ENCODE measurements around the gene EXOC2. TPM values are rescaled to one million over a fixed set of nuclear protein-coding genes. Genes with fewer than 3 reads are reported as not detected.

The EXOC2 gene
- polyA plus RNA-seq, 1 donor, result 27.0 TPM

DNA sequence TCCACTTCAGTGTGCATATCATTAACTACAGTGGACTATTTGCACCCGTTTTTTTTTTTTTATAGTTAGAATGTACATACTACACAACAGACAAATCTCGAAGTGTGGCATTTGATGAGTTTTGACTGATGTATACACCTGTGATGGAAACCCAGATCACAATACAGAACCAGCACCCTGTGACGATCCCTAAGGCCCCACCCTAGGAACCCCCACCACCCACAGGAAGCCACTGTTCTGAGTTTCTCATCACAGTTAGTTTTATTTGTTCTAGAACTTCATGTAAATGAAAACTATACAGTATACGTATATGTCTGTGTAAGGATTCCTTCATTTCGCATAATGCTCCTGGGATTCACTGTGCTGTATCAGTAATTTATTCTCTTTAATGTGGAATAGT, 198.5 kb downstream of the EXOC2 start:
- DNase-seq (ENCODE audit: low read depth), result no peak

GRCh38 chr6:493840-494239, 199.1 kb downstream of the EXOC2 start:
- no peak for DNase-seq (ENCODE audit: low read depth)

- DNase-seq (ENCODE audit: low read depth), result no peak
Observed at GRCh38 chr6:492816-493414, 200.0 kb downstream of the EXOC2 start.

DNA sequence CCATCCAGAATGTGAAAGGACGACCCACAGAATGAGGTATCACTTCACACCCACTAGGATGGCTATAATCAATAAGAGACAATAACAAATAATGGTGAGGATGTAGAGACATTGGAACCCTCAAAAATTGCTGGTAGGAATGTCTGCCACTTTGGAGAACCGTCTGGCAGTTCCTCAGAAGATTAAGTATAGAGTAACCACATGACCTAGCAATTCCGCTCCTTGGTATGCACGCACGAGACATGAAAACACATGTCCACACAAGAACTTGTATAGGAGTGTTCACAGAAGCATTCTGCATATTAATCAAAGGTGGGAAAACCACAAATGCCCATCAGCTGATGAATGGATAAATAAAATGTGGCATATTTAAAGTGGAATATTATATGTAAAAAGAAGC, 200.8 kb downstream of the EXOC2 start:
- no peak for DNase-seq (ENCODE audit: low read depth)

DNA sequence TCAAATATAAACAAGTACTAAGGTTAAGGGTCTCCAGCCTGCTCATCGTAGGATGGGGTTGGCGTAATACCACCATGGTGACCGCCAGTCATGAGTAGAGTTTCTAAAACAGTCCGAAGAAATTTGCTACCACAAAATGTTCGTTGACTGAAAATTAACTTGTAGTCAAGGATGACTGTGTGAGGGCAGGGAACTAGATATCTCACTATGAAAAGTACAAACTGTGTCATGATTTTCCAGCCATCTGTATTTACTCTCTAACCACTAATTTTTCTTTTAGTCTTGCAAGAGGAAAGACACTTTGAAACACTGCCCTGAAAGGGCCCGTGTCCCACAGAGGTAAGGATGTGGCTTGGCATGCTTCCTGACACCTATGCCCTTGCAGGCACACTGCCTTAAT, 201.7 kb downstream of the EXOC2 start:
- no peak for DNase-seq (ENCODE audit: low read depth)

GRCh38 chr6:490251-491037, 202.5 kb downstream of the EXOC2 start:
- no peak for DNase-seq (ENCODE audit: low read depth)

DNA sequence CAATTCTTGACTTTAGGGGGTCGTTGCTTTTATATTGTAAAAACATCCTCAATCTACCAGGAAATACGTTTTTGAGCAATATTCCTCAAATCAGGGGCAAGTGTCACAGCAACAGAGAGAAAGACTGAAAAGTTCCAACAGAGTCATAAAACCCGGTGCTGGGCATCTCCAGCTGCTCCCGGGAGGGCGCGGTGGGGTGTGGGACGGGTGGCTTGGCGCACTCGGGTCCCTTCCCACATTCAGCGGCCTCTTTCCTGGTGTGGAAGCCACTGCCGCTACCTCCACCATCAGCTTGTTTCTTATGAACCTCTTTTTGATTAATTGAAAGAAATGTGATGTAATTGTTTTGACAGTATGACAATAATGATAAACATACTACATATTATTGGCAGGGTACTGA, 203.2 kb downstream of the EXOC2 start:
- no peak for DNase-seq (ENCODE audit: low read depth)

GRCh38 chr6:489001-489400, 203.9 kb downstream of the EXOC2 start:
- no peak for DNase-seq (ENCODE audit: low read depth)

- DNase-seq (ENCODE audit: low read depth), result no peak
Observed at GRCh38 chr6:487956-488355, 205.0 kb downstream of the EXOC2 start.

DNA sequence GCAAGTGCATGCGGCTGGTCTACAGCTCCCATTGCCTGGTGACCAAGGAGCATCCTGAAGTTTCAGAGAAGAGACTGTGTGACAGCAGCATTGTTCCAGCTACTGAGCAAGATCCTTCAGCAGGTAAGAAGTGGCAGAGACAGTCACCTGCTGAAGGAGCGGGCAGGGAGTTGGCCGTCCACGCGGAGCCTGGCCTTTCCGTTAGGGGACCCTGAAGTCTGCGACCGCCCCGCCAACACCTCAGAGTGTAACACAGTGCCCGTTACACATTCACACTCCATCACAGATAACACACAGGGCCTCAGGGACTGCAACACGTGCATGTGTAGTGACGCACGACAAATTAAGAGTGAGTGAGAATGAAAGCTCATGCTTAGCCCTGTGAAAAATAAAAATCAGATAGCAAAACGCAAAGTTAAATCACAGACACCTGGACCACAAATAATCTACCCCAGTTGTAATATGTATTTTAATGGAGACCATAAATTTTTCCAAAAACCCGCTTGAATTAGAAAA, 207.2 kb downstream of the EXOC2 start:
- DNase-seq (ENCODE audit: low read depth), result no peak

DNA sequence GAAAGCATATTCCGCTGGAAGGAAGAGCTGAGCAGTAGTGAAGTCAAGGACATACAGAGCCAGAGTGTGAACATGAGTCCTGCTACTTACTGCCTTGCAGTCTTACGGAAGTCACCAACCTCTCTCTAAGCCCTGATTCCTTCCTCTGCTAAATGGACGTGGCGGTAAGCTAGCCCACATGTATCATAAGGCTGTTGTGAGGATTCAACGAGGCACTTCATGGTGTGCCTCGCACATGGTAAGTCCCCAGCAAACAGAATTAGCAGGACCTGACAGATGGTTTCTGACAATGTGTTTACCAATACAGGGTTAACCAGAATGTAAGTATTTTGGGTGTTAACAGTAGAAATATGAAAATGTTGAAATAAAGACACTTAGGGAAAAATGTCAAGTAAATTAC, 208.2 kb downstream of the EXOC2 start:
- no peak for DNase-seq (ENCODE audit: low read depth)

- DNase-seq (ENCODE audit: low read depth), result no peak
Observed at GRCh38 chr6:484086-484745, 208.7 kb downstream of the EXOC2 start.

DNA sequence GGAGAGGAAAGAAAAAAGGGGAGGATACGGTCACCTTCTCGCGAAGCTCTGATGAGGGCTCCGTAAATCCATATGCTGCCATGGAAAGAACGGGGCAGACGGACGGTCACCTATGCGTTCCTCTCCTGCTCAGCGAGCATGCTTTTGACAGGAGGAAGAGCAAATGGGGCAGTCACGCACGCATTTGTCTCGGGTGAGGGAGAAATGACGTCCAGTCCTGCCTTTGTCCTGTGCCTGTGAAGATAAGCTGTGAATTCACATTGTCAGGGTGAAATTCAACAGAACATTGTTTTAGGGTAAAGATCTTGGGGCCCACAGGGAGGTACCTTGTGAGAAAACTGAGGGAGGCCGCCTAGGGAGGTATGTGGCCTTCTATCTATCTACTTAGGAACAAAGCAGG, 217.6 kb downstream of the EXOC2 start:
- no peak for DNase-seq (ENCODE audit: low read depth)

- DNase-seq (ENCODE audit: low read depth), result no peak
Observed at GRCh38 chr6:474453-475185, 218.3 kb downstream of the EXOC2 start.

- no peak for DNase-seq (ENCODE audit: low read depth)
Observed at GRCh38 chr6:473768-474452, 219.0 kb downstream of the EXOC2 start.

DNA sequence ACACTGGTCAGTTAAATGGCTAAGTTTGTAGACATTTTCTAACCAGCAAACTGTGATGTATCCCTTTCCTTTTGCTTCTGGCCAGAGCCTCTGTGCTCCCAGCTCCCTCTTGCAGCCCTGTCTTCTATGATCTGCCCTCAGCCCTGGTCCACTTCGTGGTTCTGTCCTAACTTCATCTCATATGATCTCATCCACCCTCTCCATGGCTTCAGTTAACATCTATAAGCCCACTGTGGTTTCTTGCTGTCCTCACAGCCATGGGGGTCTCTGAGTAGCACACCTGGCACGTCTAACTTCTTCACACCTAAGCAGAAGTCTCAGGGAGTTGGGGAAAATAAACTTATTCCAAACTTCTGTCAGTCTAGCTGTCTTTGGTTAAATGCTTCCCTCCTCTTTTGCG, 219.6 kb downstream of the EXOC2 start:
- no peak for DNase-seq (ENCODE audit: low read depth)

- no peak for DNase-seq (ENCODE audit: low read depth)
Observed at GRCh38 chr6:470901-471448, 222.0 kb downstream of the EXOC2 start.

DNA sequence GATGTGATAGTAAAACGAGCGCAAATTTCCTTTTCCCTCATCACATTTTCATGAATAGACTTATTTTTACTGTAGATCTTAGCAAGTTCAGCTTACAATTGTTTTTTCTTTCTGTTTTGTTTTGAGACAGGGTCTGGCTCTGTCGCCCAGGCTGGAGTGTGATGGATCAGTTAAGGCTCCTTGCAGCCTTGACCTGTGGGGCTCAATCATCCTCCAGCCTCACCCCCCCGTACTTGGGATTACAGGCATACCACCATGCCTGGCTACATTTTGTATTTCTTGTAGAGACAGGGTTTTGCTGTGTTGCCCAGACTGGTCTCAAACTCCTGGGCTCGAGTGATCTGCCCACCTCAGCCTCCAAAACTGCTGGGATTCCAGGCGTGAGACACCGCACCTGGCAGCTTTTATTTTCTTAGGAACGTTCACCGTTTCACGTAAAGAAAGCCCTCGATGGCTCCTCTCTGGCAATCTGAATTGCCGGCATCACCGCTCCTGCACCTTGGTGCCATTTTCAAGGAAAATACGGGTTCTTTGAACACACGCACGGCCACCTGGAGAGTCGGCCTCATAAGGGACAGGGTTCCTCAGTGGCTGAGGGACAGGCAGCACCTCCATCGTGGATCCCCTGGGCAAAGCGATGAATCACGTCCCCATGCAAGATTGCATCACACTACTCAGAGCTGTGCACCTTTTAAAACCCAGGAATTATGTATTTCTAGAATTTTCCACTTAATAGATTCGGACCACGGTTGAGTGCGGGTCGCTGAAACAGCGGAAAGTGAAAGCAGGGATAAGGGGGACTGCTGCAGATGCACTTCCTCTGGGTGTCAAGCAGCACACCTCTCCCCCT, 222.7 kb downstream of the EXOC2 start:
- DNase-seq (ENCODE audit: low read depth), result no peak

GRCh38 chr6:467671-468082, 225.3 kb downstream of the EXOC2 start:
- no peak for DNase-seq (ENCODE audit: low read depth)

DNA sequence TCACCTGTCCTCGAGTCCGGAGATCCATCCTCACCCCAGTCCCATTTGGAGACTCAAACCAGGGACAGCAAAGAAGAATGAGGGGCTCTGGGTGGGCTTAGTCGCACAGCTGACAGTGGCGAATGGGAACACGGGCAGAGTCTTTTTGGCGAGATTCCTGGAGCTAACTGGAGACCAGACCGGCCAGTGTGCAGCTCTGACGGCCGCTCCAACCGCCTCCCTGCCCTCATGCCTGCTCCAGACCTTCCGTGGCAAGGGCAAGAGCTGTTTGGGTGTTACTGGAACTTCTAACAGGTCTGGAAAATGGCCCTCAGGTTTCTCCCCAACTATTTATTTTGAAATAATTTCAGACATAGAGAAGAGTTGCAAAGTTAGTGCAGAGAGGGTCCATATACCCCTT, 225.8 kb downstream of the EXOC2 start:
- no peak for DNase-seq (ENCODE audit: low read depth)
